HepG2 (cell line): ENCODE results near the gene PSORS1C1. TPM values are rescaled to one million over a fixed set of nuclear protein-coding genes. Genes with fewer than 3 reads are reported as not detected.

Experiments
- CENPBD1 ChIP-seq: sonication (generic); formaldehyde crosslinking; IDR thresholded peaks from 2 replicates; pipeline ENCODE4 v1.8.0; 2022; ENCODE audit warnings: missing genetic modification reagents, low read depth, mild to moderate bottlenecking, borderline replicate concordance
- FLYWCH1 ChIP-seq: sonication (generic); formaldehyde crosslinking; IDR thresholded peaks from 2 replicates; pipeline ENCODE4 v1.8.1; 2023; ENCODE audit warnings: mild to moderate bottlenecking, missing genetic modification reagents
- HNF4A ChIP-seq: sonication (generic); formaldehyde crosslinking; IDR thresholded peaks from 2 replicates; pipeline ENCODE4 v1.4.0; 2020; ENCODE audit warnings: missing genetic modification reagents
- HNRNPLL ChIP-seq: fragments of 200-400 bp; formaldehyde crosslinking; IDR thresholded peaks from 2 replicates; pipeline ENCODE4 v1.6.1; 2017; ENCODE audit warnings: mild to moderate bottlenecking, low read depth, low read length; ENCODE audit not compliant: poor library complexity, severe bottlenecking
- KLF6 ChIP-seq: IDR thresholded peaks from 2 replicates; pipeline ENCODE4 v1.8.0; 2016; ENCODE audit warnings: missing biosample characterization, missing genetic modification reagents
- MTF2 ChIP-seq: sonication (generic); formaldehyde crosslinking; IDR thresholded peaks from 2 replicates; pipeline ENCODE4 v1.5.0; 2020; ENCODE audit warnings: missing genetic modification reagents, borderline replicate concordance
- MYC ChIP-seq: sonication (generic); formaldehyde crosslinking; IDR thresholded peaks from 2 replicates; pipeline ENCODE4 v1.9.0; 2021; ENCODE audit warnings: missing genetic modification reagents, borderline replicate concordance
- RELA ChIP-seq: sonication (generic); formaldehyde crosslinking; IDR thresholded peaks from 2 replicates; pipeline ENCODE4 v1.4.0; 2020; ENCODE audit warnings: missing genetic modification reagents
- RERE ChIP-seq: IDR thresholded peaks from 2 replicates; pipeline ENCODE4 v1.6.1; 2016; ENCODE audit warnings: low read depth, missing genetic modification reagents, missing compliant biosample characterization
- RORA ChIP-seq: sonication (generic); formaldehyde crosslinking; IDR thresholded peaks from 2 replicates; pipeline ENCODE4 v1.5.0; 2020; ENCODE audit warnings: mild to moderate bottlenecking, missing genetic modification reagents, moderate library complexity
- TIGD3 ChIP-seq: sonication (generic); formaldehyde crosslinking; IDR thresholded peaks from 2 replicates; pipeline ENCODE4 v1.5.1; 2020; ENCODE audit warnings: mild to moderate bottlenecking, missing genetic modification reagents, borderline replicate concordance
- TRIM24 ChIP-seq: sonication (generic); formaldehyde crosslinking; IDR thresholded peaks from 2 replicates; pipeline ENCODE4 v1.8.0; 2022; ENCODE audit warnings: mild to moderate bottlenecking, missing genetic modification reagents
- ZMYM2 ChIP-seq: sonication (generic); formaldehyde crosslinking; IDR thresholded peaks from 2 replicates; pipeline ENCODE4 v1.8.0; 2022; ENCODE audit warnings: mild to moderate bottlenecking, missing genetic modification reagents
- ZNF10 ChIP-seq: sonication (generic); formaldehyde crosslinking; IDR thresholded peaks from 2 replicates; pipeline ENCODE4 v1.4.0; 2020; ENCODE audit warnings: mild to moderate bottlenecking, low read depth, missing genetic modification reagents, borderline replicate concordance
- ZNF557 ChIP-seq: sonication (generic); formaldehyde crosslinking; IDR thresholded peaks from 2 replicates; pipeline ENCODE4 v1.4.0; 2020; ENCODE audit warnings: missing genetic modification reagents
- polyA plus RNA-seq, 8 experiments: library from polyadenylated mRNA; depleted of rRNA in 3 of 8; stranded (reverse) in 7 of 8; unstranded in 1 of 8; fragments of >200 nt; fragmentation: Illumina TruSeq in 4 of 8; extraction: Trizol in 4 of 8; gene quantifications; 2 replicates each; pipeline versions ENCODE4 v1.2.1 to v1.2.3, GENCODE V29; 2011 to 2016; ENCODE audit warnings: low read depth in 4 of 8, missing spikeins in 1 of 8, mixed read lengths in 1 of 8; ENCODE audit not compliant: insufficient read depth in 1 of 8
- total RNA-seq, 5 experiments: library from RNA; depleted of rRNA; stranded (reverse); fragments of >200 nt; fragmentation: Illumina TruSeq; extraction: Trizol; gene quantifications; 2 replicates each; pipeline ENCODE4 v1.2.3, GENCODE V29; 2016; ENCODE audit warnings: low read depth in 1 of 5
- TF ChIP-seq, protein P1 (sequence below): sonication (generic); formaldehyde crosslinking; IDR thresholded peaks from 2 replicates; pipeline ENCODE4 v1.8.0; 2023; ENCODE audit warnings: mild to moderate bottlenecking, missing genetic modification reagents
- TF ChIP-seq, protein P2 (sequence below): sonication (generic); formaldehyde crosslinking; IDR thresholded peaks from 2 replicates; pipeline ENCODE4 v1.5.0; 2020; ENCODE audit warnings: missing genetic modification reagents, mild to moderate bottlenecking, borderline replicate concordance
- TF ChIP-seq, protein P3 (sequence below): sonication (generic); formaldehyde crosslinking; IDR thresholded peaks from 2 replicates; pipeline ENCODE4 v1.8.0; 2022; ENCODE audit warnings: mild to moderate bottlenecking, missing genetic modification reagents

PSORS1C1 gene
- total and polyA plus RNA-seq, 2 of the 13 experiments (the other 11 are each of a cell fraction or from before 2014, with no cell fraction given): 0.01 to 0.02 TPM

DNA sequence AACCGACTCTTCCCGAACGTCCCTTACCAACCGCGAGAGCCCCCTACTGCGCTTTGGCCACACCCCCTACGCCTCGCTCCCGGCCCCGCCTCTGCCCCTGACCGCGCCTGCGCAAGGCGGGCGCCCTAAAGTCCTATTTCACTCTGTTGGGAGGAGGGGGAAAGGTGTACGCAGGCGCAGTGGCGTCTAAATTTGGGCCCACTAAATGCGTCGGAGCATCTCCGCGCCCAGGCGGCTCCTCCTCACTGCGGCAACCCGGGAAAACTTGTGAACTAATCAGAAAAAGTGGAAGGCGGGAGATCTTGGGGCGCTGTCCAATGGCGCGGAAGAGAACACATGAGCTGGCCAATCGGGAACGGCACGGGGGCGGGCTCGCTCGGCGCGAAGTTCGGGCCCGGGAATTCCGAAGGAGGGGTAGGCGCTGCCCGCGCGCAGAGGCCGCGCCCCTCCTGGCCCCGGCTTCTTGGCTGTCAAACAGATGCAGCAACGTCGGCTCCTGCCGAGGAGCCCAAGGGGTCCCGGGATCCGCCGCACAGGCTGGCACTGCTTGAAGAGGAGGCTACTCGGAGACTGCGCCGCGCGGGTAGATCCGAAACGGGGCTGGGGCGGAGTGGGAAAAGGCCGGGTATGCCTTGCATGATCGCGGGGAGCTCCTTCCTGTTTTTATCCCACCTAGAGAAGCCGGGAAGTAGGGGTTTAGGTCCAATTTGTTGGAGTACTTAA is 43.7 kb downstream of the PSORS1C1 start, which contains the start of gene TCF19 (continued):
- TF ChIP-seq TRIM24 (CRISPR knock-in tag): no peak
- no peak for TF ChIP-seq ZNF557 (CRISPR knock-in tag)
- no peak for TF ChIP-seq ZNF10 (CRISPR knock-in tag)
- TF ChIP-seq HNRNPLL: peak; percentile 96
- peak; percentile 34; the same call in 1 of the 2 replicates for TF ChIP-seq CENPBD1 (CRISPR knock-in tag)
- TF ChIP-seq, protein P1, sequence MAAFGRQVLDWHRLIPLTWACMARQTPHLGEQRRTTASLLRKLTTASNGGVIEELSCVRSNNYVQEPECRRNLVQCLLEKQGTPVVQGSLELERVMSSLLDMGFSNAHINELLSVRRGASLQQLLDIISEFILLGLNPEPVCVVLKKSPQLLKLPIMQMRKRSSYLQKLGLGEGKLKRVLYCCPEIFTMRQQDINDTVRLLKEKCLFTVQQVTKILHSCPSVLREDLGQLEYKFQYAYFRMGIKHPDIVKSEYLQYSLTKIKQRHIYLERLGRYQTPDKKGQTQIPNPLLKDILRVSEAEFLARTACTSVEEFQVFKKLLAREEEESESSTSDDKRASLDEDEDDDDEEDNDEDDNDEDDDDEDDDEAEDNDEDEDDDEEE (CRISPR knock-in tag): no peak
- no peak for TF ChIP-seq ZMYM2 (CRISPR knock-in tag)
- TF ChIP-seq RORA (CRISPR knock-in tag): no peak
- TF ChIP-seq, protein P2, sequence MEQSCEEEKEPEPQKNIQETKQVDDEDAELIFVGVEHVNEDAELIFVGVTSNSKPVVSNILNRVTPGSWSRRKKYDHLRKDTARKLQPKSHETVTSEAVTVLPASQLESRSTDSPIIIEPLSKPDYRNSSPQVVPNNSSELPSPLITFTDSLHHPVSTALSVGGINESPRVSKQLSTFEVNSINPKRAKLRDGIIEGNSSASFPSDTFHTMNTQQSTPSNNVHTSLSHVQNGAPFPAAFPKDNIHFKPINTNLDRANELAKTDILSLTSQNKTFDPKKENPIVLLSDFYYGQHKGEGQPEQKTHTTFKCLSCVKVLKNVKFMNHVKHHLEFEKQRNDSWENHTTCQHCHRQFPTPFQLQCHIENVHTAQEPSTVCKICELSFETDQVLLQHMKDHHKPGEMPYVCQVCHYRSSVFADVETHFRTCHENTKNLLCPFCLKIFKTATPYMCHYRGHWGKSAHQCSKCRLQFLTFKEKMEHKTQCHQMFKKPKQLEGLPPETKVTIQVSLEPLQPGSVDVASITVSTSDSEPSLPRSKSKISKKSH (CRISPR knock-in tag): no peak
- TF ChIP-seq HNF4A: peak; percentile 83
- TF ChIP-seq MTF2 (CRISPR knock-in tag): no peak
- no peak for TF ChIP-seq RERE
- TF ChIP-seq RELA (CRISPR knock-in tag): no peak
- TF ChIP-seq KLF6 (CRISPR knock-in tag): no peak
- TF ChIP-seq FLYWCH1 (CRISPR knock-in tag): no peak
- TF ChIP-seq, protein P3, sequence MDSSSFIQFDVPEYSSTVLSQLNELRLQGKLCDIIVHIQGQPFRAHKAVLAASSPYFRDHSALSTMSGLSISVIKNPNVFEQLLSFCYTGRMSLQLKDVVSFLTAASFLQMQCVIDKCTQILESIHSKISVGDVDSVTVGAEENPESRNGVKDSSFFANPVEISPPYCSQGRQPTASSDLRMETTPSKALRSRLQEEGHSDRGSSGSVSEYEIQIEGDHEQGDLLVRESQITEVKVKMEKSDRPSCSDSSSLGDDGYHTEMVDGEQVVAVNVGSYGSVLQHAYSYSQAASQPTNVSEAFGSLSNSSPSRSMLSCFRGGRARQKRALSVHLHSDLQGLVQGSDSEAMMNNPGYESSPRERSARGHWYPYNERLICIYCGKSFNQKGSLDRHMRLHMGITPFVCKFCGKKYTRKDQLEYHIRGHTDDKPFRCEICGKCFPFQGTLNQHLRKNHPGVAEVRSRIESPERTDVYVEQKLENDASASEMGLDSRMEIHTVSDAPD: no peak
- peak; percentile 64; the same call in 1 of the 2 replicates for TF ChIP-seq MYC (CRISPR knock-in tag)
- no peak for TF ChIP-seq TIGD3 (CRISPR knock-in tag)
